HG02938 (cell line): ENCODE measurements around the gene LRRC47.

Source experiments
- ATAC-seq: cut with Tn5 transposase; IDR thresholded peaks from one replicate; pipeline ENCODE4 v1.9.1; 2021; ENCODE audit warnings: mild to moderate bottlenecking, moderate library complexity; ENCODE audit not compliant: unreplicated experiment

Gene LRRC47

DNA sequence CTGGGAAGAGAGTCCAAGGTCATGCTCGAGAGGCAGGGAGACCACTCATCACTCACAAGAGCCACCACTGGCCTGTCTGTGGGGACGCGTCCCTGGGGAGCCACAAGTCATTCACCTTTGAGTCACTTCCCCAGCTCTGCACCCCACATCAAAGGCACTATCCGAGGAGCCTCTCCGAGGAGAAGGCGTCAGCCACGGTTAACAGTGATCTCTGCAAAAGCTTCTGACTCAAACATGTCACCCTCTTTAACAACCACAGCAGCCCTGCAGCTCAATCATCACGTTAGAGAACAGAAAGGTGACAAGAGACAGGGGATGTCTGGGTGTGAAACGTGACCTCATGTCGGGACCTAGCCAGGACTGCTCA lies 9.0 kb downstream of the LRRC47 start:
- ATAC-seq, result no peak

DNA sequence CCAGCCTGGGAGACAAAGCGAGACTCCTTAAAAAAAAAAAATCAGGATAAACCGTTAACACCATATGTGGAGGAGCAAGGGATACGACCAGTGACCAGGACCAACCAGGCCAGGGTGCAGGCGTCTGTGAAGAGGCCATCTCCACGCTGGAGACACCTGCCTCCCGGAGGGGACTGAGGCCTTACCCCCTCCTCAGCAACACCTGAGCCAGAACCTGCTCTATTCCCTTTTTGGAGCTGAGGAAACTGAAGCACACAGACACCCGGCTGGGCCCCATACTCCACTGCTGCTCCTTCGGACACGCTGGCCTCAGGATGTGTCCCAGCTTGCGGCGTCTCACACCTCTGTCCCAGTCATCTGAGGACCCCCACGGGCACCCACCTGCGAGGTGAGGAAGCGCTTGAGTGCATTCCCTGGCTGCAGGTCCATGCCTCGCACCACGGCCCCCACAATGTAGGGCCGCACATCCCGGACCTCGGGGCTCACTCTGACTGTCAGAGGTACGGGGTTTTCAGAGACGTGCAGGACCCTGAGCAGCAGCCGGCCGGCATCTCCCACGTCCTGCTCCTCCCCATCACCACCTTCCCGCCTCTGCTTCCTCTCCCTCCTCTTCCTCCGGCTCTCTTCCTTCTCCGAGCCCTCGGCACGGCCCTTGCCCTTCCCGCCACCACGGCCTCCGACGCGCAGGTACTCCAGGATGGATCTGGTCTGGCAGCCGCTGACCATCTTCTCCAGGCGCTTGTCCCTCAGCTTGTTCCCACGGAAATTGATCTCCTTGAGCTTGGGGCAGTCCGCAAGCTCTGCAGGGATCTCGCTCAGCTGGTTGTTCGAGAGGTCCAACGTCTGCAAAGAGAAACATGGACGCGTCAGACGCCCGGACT lies 9.6 kb downstream of the LRRC47 start:
- no peak for ATAC-seq

DNA sequence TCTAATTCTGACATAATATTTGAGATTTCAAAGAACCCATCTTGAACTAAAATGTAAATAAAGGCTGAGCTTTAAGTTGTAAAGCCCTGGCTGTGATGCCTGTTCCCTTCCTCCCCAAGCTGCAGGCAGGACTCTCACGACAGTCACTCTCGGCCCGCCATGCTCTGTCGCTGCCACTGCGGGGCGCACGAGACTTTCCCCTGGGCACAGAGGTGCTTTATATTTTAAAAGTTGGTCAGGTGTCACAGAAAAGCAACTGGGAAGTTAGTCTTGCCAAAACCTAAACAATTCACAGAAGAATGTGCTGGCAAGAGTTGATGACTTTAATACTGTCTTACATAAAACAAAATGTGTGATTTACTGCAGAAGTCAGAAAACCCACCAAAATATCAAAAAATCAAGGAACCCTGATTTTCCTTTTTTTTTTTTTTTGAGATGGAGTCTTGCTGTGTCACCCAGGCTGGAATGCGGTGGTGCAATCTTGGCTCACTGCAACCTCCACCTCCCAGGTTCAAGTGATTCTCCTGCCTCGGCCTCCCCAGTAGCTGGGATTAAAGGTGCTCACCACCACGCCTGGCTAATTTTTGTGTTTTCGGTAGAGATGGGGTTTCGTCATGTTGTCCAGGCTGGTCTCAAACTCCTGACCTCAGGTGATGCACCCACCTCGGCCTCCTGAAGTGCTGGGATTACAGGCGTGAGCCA lies 10.7 kb downstream of the LRRC47 start:
- no peak for ATAC-seq

GRCh38 chr1:3785045-3785444 lies 11.3 kb downstream of the LRRC47 start:
- no peak for ATAC-seq

- ATAC-seq, result no peak
These were observed 12.4 kb downstream of the LRRC47 start for GRCh38 chr1:3783651-3784474.

- ATAC-seq, result no peak
These were observed 15.4 kb downstream of the LRRC47 start for GRCh38 chr1:3780901-3781300.

DNA sequence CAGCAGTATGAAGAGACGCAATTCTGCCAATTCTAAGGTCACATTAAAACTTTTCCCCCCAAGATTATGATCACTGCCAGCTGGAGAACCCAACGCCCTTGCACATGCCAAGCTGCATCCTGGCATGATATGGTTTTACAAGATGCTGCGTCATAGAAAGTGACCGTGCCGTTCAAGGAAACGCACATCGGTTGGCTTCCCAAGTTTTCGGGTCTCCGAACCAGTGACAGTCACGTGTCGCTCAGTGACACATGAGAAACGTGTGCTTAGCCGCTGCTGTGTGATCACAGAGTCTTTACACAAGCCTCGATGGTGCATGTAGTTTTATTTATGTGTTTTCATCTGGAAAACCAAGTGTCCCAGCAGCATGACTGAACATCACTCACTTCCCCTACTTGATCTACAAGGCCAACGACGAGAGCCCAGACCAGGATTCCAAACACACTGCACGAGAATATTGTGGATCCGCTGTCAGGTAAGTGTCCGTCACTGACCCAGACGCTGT lies 16.3 kb downstream of the LRRC47 start:
- no peak for ATAC-seq

DNA sequence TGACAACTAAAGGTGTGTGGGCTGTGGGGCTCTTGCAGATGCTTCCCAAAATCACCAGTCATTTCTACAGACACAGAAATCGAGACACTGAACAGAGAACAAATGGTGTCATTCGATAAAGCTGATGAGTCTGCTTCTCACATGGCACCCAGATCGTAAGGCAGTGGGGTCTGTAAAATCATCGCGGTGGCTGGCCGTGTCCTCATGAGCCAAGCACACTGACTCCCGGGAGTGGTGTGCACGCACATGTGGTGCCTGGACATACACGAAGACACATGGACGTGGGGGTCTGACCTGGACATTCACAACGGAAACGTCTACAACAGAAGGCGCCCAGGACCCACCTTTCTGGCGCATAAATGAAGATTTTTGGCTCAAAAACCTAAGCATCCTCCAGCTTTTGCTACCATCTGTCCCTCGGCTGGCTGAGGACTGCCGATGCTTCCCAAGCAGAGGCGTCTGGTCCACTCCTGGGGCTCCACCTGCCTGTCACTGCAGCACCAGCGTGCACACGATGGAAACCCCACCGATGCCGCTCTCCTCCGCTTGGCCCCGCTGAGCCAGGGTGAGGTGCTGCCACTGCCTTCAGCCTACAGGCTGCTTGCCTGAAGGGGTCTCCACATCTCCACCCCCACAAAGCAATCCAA lies 16.9 kb downstream of the LRRC47 start:
- no peak for ATAC-seq

DNA sequence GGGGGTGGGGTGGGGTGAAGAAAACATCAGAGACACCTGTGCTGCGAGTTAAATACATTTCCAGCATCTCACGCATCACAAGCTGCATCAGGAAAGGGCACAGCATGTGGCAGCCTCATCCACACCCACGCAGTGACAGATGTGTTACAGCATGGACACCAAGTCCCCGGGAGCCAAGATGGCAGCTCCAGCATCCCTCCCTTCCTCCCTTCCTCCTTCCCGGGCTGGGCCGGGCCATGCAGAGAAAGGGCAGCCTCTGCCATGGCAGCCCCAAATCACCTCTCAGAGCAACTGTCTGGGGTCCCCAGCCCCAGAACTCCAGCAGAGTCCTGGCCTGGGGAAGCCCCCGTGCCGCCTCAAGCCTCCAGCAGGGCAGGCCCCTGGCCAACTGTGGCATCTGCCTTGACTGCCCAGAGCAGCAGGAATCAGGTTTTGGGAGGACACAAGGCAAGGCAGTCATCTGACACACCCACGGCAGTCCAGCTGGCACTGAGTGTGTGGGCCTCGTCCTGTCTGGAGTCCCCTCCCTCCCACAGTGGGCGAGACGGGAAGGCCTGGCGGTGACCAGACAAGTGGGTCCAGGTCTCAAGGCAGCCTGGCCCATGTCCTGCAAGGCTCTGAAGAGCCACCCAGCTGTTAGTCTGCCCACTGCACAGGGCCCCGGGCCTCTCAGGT lies 17.6 kb downstream of the LRRC47 start:
- no peak for ATAC-seq

GRCh38 chr1:3777647-3778589 lies 18.4 kb downstream of the LRRC47 start:
- no peak for ATAC-seq

- no peak for ATAC-seq
These were observed 19.2 kb downstream of the LRRC47 start for GRCh38 chr1:3777078-3777547.

- ATAC-seq, result no peak
These were observed 19.9 kb downstream of the LRRC47 start for GRCh38 chr1:3776231-3776961.

DNA sequence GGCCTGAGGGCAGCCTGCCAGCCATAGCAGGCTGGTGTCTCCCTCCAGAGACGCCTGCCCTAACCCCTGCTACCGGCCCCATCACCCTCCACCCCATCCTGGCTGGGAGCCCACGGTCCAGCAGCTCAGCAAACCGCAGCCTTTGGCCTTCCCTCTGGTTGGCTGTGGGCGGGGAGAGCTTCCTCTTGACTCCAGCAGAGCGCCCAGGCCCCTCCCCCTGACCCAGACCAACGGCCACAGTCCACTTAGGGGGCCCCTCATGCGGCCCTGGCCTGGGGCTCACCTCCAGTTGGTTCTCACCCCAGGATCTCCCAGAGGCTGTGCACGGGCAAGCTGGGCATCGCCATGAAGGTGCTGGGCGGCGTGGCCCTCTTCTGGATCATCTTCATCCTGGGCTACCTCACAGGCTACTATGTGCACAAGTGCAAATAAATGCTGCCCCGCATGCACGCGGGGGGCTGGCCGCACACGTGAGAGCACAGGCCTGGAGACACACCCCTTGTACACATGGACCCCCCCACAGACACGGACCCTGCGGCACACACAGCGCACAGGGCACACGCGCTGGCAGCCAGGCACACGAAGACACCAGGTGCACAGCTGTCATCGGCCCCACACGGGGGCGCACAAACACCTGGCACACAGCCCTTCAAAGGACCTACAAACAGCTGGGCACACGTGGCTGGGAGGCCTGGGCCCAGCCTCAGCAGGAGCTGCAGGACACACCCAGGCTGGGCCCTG lies 20.6 kb downstream of the LRRC47 start:
- ATAC-seq, result no peak

GRCh38 chr1:3774946-3775489 lies 21.3 kb downstream of the LRRC47 start:
- ATAC-seq, result no peak

DNA sequence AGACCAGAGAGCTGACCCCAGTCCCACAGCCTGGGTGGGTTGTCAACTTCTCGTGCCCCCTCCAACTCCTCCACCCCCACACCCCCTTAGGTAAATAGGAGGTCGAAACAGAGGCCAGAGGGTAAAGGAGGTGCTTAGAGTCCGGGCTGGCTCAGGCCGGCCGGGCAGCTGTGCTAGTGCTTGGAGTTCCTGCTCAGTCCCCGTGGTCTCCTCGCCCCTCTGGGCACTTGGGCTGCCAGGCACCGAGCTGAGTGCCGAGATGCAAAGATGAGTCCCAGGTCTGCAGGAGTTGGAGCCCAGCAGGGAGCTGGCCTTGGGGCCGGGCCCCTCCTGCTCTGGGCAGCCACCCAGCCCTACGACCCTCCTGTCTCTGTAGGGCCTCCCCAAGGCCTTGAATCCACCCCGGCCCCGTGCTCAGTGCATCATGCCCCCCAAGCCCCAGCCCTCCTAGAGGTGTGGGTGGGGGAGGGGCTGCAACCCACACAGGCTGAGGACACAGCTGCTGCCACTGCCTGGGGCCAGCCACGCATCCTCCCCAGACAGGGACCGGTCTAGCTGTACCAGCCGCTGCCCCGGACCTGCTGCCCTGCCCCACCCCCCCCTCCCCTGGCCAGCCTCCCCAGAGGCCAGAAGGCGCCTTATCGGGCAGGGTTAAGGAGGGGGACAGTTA lies 21.9 kb downstream of the LRRC47 start:
- no peak for ATAC-seq

- no peak for ATAC-seq
These were observed 22.6 kb downstream of the LRRC47 start for GRCh38 chr1:3773572-3774275.
